Pancreas (tissue), 10 donors: ENCODE data around the gene DLG2. TPM values are rescaled to one million over a fixed set of nuclear protein-coding genes. Genes with fewer than 3 reads are reported as not detected.
"Not testable (repeated sequence)": the region's sequence is repeated elsewhere in the genome, so short reads cannot be mapped to it uniquely, and the experiment has no call there.

Source experiments
- ATAC-seq, 4 donors: fragments of 200-7000 bp; cut with Tn5 transposase; one replicate each; pipeline versions ENCODE4 v1.8.0 to v1.9.1; 2020; ENCODE audit warnings: mild to moderate bottlenecking in 4 of 4, moderate library complexity in 4 of 4
- DNase-seq, 6 donors: peaks; one replicate each; pipeline ENCODE4 v3.0.0-alpha.2; 2020
- FAIRE-seq: peaks from 2 replicates; lab custom pipeline; 2012; peaks lifted over from hg19 to GRCh38; lab: Jason Lieb, UNC
- H3K27ac ChIP-seq, 4 donors: fragments of 200-600 bp; sonication (generic); 1 replicate in 3 of 4; 2 replicates in 1 of 4; pipeline versions ENCODE4 v1.5.0 to v1.8.0; 2020
- H3K27me3 ChIP-seq, 4 donors: fragments of 200-600 bp; one replicate each; pipeline ENCODE4 v1.8.0; 2021
- H3K36me3 ChIP-seq, 3 donors: fragments of 200-600 bp; sonication (generic) in 1 of 3; one replicate each; pipeline versions ENCODE4 v1.5.0 to v1.8.0; 2020 to 2021
- H3K4me1 ChIP-seq, 3 donors: fragments of 200-600 bp; one replicate each; pipeline ENCODE4 v1.8.0; 2021
- H3K4me3 ChIP-seq, 4 donors: fragments of 200-600 bp; sonication (generic) in 2 of 4; one replicate each; pipeline versions ENCODE4 v1.5.0 to v1.8.0; 2020 to 2021
- H3K9me3 ChIP-seq, 4 donors: fragments of 200-600 bp; one replicate each; pipeline ENCODE4 v1.8.0; 2021
- WGBS, 2 donors: extraction: QIAGEN DNeasy Blood & Tissue Kit; methylation state at CpG; one replicate each; pipeline ENCODE4 v1.1.7; 2013; 5-methylcytosine and 5-hydroxymethylcytosine counted together
- intact Hi-C, 3 donors: fragments of 100-400 bp; cut with DNase I; formaldehyde crosslinking; loops; one replicate each; pipeline versions ENCODE4 v1.11.1 to v1.14.2; 2022
- polyA plus RNA-seq, 2 donors: library from polyadenylated mRNA; stranded (reverse); fragments of 200-250 nt; gene quantifications; one replicate each; pipeline ENCODE4 v1.2.3, GENCODE V29; 2013
- total RNA-seq, 6 donors: library from RNA; stranded (reverse); fragmentation: NEBNext Ultra II Directional in 4 of 6; extraction: Animal tissue kit (Norgen Biotek cat#: 25700) in 4 of 6; gene quantifications; one replicate each; pipeline versions ENCODE4 v1.2.1 to v1.2.4, GENCODE V29; 2021 to 2023
- TF ChIP-seq, protein P1 (sequence below), 4 donors: fragments of 200-600 bp; sonication (generic) in 3 of 4; IDR thresholded peaks; one replicate each; pipeline versions ENCODE4 v1.5.0 to v1.8.0; 2021; ENCODE audit warnings: antibody characterized with exemption in 4 of 4
- donor health status: healthy with polysubstance abuse.
- donor health status: DM: no; HTN: no; CAD: no; lungs with moderate emphysema.
- donor health status: DM: no; HTN: no; CAD: no.
- donor health status: control.
- donor health status: control.
- donor health status: Bipolar disorder and iron deficiency.
- donor health status: DM: yes; HTN: yes; CAD: no.
- donor health status: DM: no; HTN: no; CAD: no.
- donor health status: DM: no; HTN: no; CAD: no.
- donor health status: DM: yes; HTN: yes; CAD: no.

The DLG2 gene
- total and polyA plus RNA-seq, 8 donors = 1.2 to 5.4 (median 3.6) TPM

DNA sequence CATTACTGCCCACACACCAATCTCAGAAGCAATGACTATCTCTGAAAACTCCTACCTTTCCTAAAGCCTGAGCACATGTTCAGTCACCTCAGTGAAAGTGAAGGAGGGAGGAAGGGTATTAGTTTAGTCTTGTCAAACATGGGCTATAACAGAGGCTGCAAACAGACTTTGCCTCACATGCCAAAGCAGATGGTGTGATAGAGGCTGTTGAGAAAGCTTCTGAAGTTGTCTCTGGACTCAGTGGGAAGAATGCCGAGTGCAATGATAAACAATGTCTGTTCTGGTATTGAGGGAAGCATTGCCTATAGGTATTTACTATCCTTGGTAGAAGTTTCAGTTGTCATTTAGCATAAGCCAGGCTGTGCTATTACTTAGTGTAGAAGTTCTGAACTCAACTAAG is 2026.5 kb downstream of the DLG2 start:
- H3K27ac ChIP-seq = no peak overlapping the region
- no peaks in the 10 kb centered on the region for H3K9me3 ChIP-seq
- ATAC-seq (peak in 1 of 4 donors; percentile 42), FAIRE-seq (no peak), DNase-seq (no peak)
- no peak overlapping the region for H3K4me3 ChIP-seq
- intact Hi-C loops = no loop called here
- TF ChIP-seq, protein P1, sequence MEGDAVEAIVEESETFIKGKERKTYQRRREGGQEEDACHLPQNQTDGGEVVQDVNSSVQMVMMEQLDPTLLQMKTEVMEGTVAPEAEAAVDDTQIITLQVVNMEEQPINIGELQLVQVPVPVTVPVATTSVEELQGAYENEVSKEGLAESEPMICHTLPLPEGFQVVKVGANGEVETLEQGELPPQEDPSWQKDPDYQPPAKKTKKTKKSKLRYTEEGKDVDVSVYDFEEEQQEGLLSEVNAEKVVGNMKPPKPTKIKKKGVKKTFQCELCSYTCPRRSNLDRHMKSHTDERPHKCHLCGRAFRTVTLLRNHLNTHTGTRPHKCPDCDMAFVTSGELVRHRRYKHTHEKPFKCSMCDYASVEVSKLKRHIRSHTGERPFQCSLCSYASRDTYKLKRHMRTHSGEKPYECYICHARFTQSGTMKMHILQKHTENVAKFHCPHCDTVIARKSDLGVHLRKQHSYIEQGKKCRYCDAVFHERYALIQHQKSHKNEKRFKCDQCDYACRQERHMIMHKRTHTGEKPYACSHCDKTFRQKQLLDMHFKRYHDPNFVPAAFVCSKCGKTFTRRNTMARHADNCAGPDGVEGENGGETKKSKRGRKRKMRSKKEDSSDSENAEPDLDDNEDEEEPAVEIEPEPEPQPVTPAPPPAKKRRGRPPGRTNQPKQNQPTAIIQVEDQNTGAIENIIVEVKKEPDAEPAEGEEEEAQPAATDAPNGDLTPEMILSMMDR (IDR thresholded peaks at IDR 0.05) = no peak
- H3K4me1 ChIP-seq = peaks cover 0 to 3% (median 0%) of the 10 kb centered on the region in 3 donors
- H3K27me3 ChIP-seq = no peaks in the 10 kb centered on the region
- WGBS, 2 donors = 41 to 50% methylated on average over 1 of the region's 1 CpG
- no peaks in the 10 kb centered on the region for H3K36me3 ChIP-seq

DNA sequence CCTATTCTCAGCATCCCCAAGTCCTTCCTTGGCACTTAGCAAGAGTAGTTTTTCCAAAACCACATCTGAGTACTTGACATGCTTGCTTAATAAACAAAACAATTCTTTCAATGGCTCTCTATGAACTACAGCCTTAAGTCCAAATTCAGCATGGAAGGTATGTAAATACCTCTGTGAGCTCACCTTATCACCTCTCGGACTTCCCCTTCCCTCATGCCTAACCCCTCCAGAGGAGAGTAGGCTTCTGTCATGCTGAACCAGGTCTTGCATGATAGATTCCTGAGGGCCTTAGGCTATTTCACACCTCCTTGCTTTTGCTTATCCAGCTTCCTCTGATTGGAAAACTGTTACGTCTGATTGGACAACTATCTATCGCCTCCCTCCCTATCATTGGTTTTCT is 2028.1 kb downstream of the DLG2 start:
- no peak overlapping the region for H3K27ac ChIP-seq
- TF ChIP-seq, protein P1 (IDR thresholded peaks at IDR 0.05) = no peak
- DNase-seq = no peak
- no peaks in the 10 kb centered on the region for H3K4me1 ChIP-seq
- no peak for ATAC-seq
- 92 to 94% methylated on average over 3 of the region's 3 CpGs for WGBS, 2 donors
- intact Hi-C loops = no loop called here
- no peak for FAIRE-seq
- H3K27me3 ChIP-seq = no peaks in the 10 kb centered on the region
- no peaks in the 10 kb centered on the region for H3K9me3 ChIP-seq
- no peak overlapping the region for H3K4me3 ChIP-seq
- no peaks in the 10 kb centered on the region for H3K36me3 ChIP-seq

DNA sequence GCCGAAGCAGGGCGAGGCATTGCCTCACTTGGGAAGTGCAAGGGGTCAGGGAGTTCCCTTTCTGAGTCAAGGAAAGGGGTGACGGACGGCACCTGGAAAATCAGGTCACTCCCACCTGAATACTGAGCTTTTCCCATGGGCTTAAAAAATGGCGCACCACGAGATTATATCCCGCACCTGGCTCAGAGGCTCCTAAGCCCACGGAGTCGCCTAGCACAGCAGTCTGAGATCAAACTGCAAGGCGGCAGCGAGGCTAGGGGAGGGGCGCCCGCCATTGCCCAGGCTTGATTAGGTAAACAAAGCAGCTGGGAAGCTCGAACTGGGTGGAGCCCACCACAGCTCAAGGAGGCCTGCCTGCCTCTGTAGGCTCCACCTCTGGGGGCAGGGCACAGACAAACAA is 2039.3 kb downstream of the DLG2 start:
- H3K4me1 ChIP-seq, ATAC-seq, H3K4me3 ChIP-seq, H3K27me3 ChIP-seq, H3K9me3 ChIP-seq, H3K27ac ChIP-seq, FAIRE-seq, H3K36me3 ChIP-seq, DNase-seq, intact Hi-C loops: not testable (repeated sequence)
- WGBS, 2 donors = 50 to 55% methylated on average over 11 to 13 of the region's 14 CpGs

DNA sequence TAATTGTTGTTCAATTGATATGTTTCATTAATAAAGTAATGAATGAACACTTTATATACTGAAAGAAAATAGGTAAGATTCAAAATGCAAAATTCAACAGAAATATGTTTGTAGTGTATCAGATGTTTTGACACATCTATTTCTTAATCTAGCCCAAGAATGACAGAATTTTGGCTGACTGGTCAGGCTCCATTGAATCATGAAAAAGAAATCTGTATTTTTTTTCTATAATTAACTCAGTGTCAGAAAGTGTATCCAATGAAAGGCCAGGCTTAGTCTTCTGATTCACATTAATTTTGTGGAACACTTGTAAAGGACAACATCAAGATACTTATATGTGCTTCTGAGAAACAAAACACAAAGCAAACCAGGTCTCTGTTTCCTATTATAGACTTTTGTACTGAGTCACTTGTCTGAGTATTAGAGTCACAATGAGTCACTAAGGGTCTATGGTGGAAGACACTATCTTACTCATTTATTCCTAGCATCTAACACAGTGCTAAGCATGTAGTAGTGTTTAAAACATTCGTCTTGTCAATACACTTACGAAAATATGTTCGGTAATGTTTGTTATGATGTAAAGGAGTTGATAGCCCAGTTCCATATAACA is 2043.3 kb downstream of the DLG2 start:
- Histone ChIP-seq H3K27ac (no peak overlapping the region), H3K4me1 (no peaks in the 10 kb centered on the region), H3K9me3 (no peaks in the 10 kb centered on the region), H3K4me3 (no peak overlapping the region), H3K27me3 (no peaks in the 10 kb centered on the region), H3K36me3 (no peaks in the 10 kb centered on the region)
- ATAC-seq (peak in 1 of 4 donors; percentile 37), DNase-seq (no peak), FAIRE-seq (no peak)
- WGBS, 2 donors = 86 to 92% methylated on average over 3 of the region's 3 CpGs
- intact Hi-C loops = no loop called here
- TF ChIP-seq, protein P1 (IDR thresholded peaks at IDR 0.05) = no peak

DNA sequence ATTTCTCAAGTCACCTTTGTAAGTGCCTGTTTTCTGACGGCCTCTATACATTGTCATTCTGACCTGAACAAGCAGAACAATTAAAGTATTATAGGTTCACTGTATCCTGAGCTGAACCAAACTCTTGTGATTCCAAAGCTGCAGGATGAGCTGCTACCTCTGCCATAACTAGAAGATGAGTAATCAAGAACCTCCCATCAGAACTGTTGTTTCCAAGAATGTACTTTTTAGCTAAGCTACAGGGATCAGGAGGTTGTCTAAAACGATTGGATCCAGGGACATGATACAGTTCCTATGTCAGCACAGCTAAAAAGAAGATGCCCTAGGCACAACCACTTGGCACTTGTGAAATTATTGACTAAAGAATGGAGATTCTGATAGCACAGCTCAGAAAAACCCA is 2052.6 kb downstream of the DLG2 start:
- H3K9me3 ChIP-seq = no peaks in the 10 kb centered on the region
- TF ChIP-seq, protein P1 (IDR thresholded peaks at IDR 0.05) = no peak

More for the DNA sequence above, 2052.6 kb downstream of the DLG2 start:
- H3K36me3 ChIP-seq = no peaks in the 10 kb centered on the region
- no peak for DNase-seq
- H3K27me3 ChIP-seq = no peaks in the 10 kb centered on the region
- H3K27ac ChIP-seq = no peak overlapping the region
- H3K4me1 ChIP-seq = peaks cover 0 to 12% (median 6%) of the 10 kb centered on the region in 3 donors
- FAIRE-seq = no peak
- H3K4me3 ChIP-seq = no peak overlapping the region
- 72 to 74% methylated on average over 2 of the region's 2 CpGs for WGBS, 2 donors
- ATAC-seq = no peak
- intact Hi-C loops = no loop called here
